ENCODE data around the gene CDKN2B-AS1. TPM values are rescaled to one million over a fixed set of nuclear protein-coding genes. Genes with fewer than 3 reads are reported as not detected.

Gene CDKN2B-AS1
- total and polyA plus RNA-seq, 12 donors: 0.13 to 2.5 (median 0.74) TPM; not detected in 1

- H3K27me3 ChIP-seq: no peaks in the 10 kb centered on the region
- 77 to 92% (median 85%) methylated on average over 4 of the region's 4 CpGs for WGBS, 4 donors
- intact Hi-C loops (cut with DNase I): loop anchor here in 1 of 2 donors (10.0 kb wide), 1 partner anchor 214 kb away; no protein-coding TSS in a partner anchor
- H3K4me1 ChIP-seq (replicated peaks in 1 of 2): no peaks in the 10 kb centered on the region
- no peaks in the 10 kb centered on the region for H3K9me3 ChIP-seq (replicated peaks in 1 of 3)
- no peak overlapping the region for H3K4me3 ChIP-seq
- no peak overlapping the region for H3K27ac ChIP-seq
- no peak for TF ChIP-seq POLR2A (IDR thresholded peaks at IDR 0.05)
- TF ChIP-seq CTCF (IDR thresholded peaks at IDR 0.05): no peak
- no peak for DNase-seq
- H3K36me3 ChIP-seq (replicated peaks in 1 of 2): no peaks in the 10 kb centered on the region
These were observed 34.6 kb downstream of the CDKN2B-AS1 start for GRCh38 chr9:22029231-22029630.

GRCh38 chr9:22030101-22030598 is 35.6 kb downstream of the CDKN2B-AS1 start:
- 55 to 57% (median 56%) methylated on average over 1 of the region's 1 CpG for WGBS, 4 donors
- intact Hi-C loops (cut with DNase I): loop anchor here in 1 of 2 donors (10.0 kb wide), 2 partner anchors 85 to 215 kb away; no protein-coding TSS in a partner anchor

GRCh38 chr9:22031655-22032411 is 37.2 kb downstream of the CDKN2B-AS1 start:
- intact Hi-C loops (cut with DNase I): loop anchor here in 1 of 2 donors (10.0 kb wide), 2 partner anchors 83 to 217 kb away; no protein-coding TSS in a partner anchor
- no peak for TF ChIP-seq CTCF (IDR thresholded peaks at IDR 0.05)
- TF ChIP-seq POLR2A (IDR thresholded peaks at IDR 0.05): no peak
- H3K4me1 ChIP-seq (replicated peaks in 1 of 2): no peaks in the 10 kb centered on the region

More at GRCh38 chr9:22030101-22030598, 35.6 kb downstream of the CDKN2B-AS1 start:
- H3K27ac ChIP-seq: no peak overlapping the region
- TF ChIP-seq CTCF (IDR thresholded peaks at IDR 0.05) (no peak), POLR2A (IDR thresholded peaks at IDR 0.05) (no peak)
- no peak overlapping the region for H3K4me3 ChIP-seq
- H3K4me1 ChIP-seq (replicated peaks in 1 of 2): no peaks in the 10 kb centered on the region
- H3K27me3 ChIP-seq: no peaks in the 10 kb centered on the region
- H3K36me3 ChIP-seq (replicated peaks in 1 of 2): no peaks in the 10 kb centered on the region
- DNase-seq: no peak
- no peaks in the 10 kb centered on the region for H3K9me3 ChIP-seq (replicated peaks in 1 of 3)

GRCh38 chr9:22033012-22033630 is 38.5 kb downstream of the CDKN2B-AS1 start:
- no peak for TF ChIP-seq CTCF (IDR thresholded peaks at IDR 0.05)
- TF ChIP-seq POLR2A (IDR thresholded peaks at IDR 0.05): no peak
- H3K36me3 ChIP-seq (replicated peaks in 1 of 2): no peaks in the 10 kb centered on the region
- WGBS, 4 donors: 79 to 92% (median 88%) methylated on average over 8 of the region's 8 CpGs
- no peak for DNase-seq
- peaks cover 0 to 6% of the 10 kb centered on the region in 2 donors for H3K4me1 ChIP-seq (replicated peaks in 1 of 2)
- H3K9me3 ChIP-seq (replicated peaks in 1 of 3): no peaks in the 10 kb centered on the region
- H3K27ac ChIP-seq: no peak overlapping the region
- intact Hi-C loops (cut with DNase I): loop anchor here in 1 of 2 donors (10.0 kb wide), 2 partner anchors 82 to 218 kb away; no protein-coding TSS in a partner anchor
- no peak overlapping the region for H3K4me3 ChIP-seq
- H3K27me3 ChIP-seq: no peaks in the 10 kb centered on the region

More at GRCh38 chr9:22031655-22032411, 37.2 kb downstream of the CDKN2B-AS1 start:
- Histone ChIP-seq H3K27me3 (no peaks in the 10 kb centered on the region), H3K27ac (no peak overlapping the region), H3K36me3 (replicated peaks in 1 of 2) (no peaks in the 10 kb centered on the region), H3K9me3 (replicated peaks in 1 of 3) (no peaks in the 10 kb centered on the region), H3K4me3 (no peak overlapping the region)
- no peak for DNase-seq
- 82 to 92% (median 86%) methylated on average over 4 of the region's 4 CpGs for WGBS, 4 donors
